ENCODE measurements around the gene CD27. TPM values are rescaled to one million over a fixed set of nuclear protein-coding genes. Genes with fewer than 3 reads are reported as not detected.
A peak's percentile ranks its signal among the peaks of the same experiment; 100 is the strongest.

CD27 gene
- polyA plus RNA-seq, 3 donors, result 0.08 to 1.2 (median 0.88) TPM

DNA sequence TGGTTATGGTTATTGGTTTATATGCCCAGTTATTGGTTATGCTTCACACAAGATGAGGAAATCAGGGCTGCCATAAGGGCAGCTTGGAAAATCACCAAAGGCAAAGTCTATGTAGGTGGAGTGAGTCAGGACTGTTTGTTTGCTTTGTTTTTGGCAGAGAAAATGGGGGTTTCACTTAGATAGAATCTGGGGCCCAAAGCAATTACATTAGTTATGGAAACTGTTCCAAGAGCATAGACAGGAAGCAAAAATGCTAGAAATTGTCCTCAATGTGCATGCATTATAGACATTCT lies 23.5 kb downstream of the CD27 start:
- TF ChIP-seq, protein P1, sequence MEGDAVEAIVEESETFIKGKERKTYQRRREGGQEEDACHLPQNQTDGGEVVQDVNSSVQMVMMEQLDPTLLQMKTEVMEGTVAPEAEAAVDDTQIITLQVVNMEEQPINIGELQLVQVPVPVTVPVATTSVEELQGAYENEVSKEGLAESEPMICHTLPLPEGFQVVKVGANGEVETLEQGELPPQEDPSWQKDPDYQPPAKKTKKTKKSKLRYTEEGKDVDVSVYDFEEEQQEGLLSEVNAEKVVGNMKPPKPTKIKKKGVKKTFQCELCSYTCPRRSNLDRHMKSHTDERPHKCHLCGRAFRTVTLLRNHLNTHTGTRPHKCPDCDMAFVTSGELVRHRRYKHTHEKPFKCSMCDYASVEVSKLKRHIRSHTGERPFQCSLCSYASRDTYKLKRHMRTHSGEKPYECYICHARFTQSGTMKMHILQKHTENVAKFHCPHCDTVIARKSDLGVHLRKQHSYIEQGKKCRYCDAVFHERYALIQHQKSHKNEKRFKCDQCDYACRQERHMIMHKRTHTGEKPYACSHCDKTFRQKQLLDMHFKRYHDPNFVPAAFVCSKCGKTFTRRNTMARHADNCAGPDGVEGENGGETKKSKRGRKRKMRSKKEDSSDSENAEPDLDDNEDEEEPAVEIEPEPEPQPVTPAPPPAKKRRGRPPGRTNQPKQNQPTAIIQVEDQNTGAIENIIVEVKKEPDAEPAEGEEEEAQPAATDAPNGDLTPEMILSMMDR (IDR thresholded peaks at IDR 0.05), result no peak
- DNase-seq, result no peak
- Mint-ChIP-seq H3K4me1 (peaks cover 56% of the 10 kb centered on the region), H3K9me3 (no peaks in the 10 kb centered on the region), H3K4me3 (no peak overlapping the region), H3K27me3 (ENCODE audit: low read depth in 3 of 3) (peaks cover 0 to 2% (median 1%) of the 10 kb centered on the region in 3 donors), H3K27ac (no peak overlapping the region), H3K36me3 (peaks cover 43 to 47% of the 10 kb centered on the region in 2 donors)
- Histone ChIP-seq H3K4me2 (replicated peaks; ENCODE audit: extremely low read depth, low read length, poor library complexity, severe bottlenecking) (no peak overlapping the region), H2AFZ (ENCODE audit: insufficient read depth, low read depth, low read length, poor library complexity, severe bottlenecking) (no peak overlapping the region), H3K9me3 (replicated peaks in 1 of 2; ENCODE audit: control insufficient read depth in 1 of 2, insufficient read depth in 1 of 2, low read length in 2 of 2) (no peaks in the 10 kb centered on the region), H4K20me1 (ENCODE audit: insufficient read depth, low read length) (peaks cover 34% of the 10 kb centered on the region), H3K9ac (ENCODE audit: insufficient read depth, low read length, poor library complexity, severe bottlenecking) (no peak overlapping the region), H3K4me1 (ENCODE audit: control insufficient read depth in 1 of 2, insufficient read depth in 2 of 2, low read length in 2 of 2) (peaks cover 27 to 45% of the 10 kb centered on the region in 2 donors), H3K27me3 (ENCODE audit: control insufficient read depth in 2 of 2, insufficient read depth in 2 of 2, low read length in 2 of 2) (no peaks in the 10 kb centered on the region), H3K79me2 (ENCODE audit: insufficient read depth, low read length) (peaks cover 29% of the 10 kb centered on the region), H3K27ac (ENCODE audit: low read depth in 1 of 2, low read length in 2 of 2) (no peak overlapping the region), H3K4me3 (replicated peaks in 1 of 3; ENCODE audit: low read depth in 2 of 3, low read length in 3 of 3) (no peak overlapping the region), H3K36me3 (replicated peaks in 1 of 2; ENCODE audit: control insufficient read depth in 1 of 2, insufficient read depth in 2 of 2, low read length in 2 of 2) (peaks cover 20 to 35% of the 10 kb centered on the region in 2 donors)
- intact Hi-C loops (cut with micrococcal nuclease), result loop anchor here in 1 of 2 donors (2.0 to 5.0 kb wide), 2 partner anchors 45 to 146 kb away; no protein-coding TSS in a partner anchor

DNA sequence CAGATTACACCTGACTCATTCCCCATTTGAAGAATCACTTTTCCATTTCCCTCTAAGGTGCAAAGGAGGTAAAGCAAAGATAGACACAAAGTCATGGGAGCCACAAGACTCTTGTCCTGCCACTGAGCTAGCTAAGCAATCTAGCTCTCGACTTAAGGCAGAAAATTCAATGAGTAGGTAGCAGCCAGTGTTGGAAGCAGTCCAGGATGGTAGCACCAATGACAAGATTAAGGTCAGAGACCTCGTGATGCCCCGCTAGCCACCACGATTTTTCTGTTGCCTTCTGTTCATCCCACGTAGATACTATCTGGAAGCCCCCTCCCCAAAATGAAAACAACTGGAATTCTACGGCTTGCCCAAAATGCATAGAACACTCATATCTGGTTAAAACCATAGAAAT lies 24.3 kb downstream of the CD27 start:
- Histone ChIP-seq H3K4me1 (ENCODE audit: control insufficient read depth in 1 of 2, insufficient read depth in 2 of 2, low read length in 2 of 2) (peaks cover 19 to 36% of the 10 kb centered on the region in 2 donors), H3K27me3 (ENCODE audit: control insufficient read depth in 2 of 2, insufficient read depth in 2 of 2, low read length in 2 of 2) (no peaks in the 10 kb centered on the region), H3K27ac (ENCODE audit: low read depth in 1 of 2, low read length in 2 of 2) (no peak overlapping the region), H4K20me1 (ENCODE audit: insufficient read depth, low read length) (peaks cover 34% of the 10 kb centered on the region), H3K79me2 (ENCODE audit: insufficient read depth, low read length) (peaks cover 29% of the 10 kb centered on the region), H3K9ac (ENCODE audit: insufficient read depth, low read length, poor library complexity, severe bottlenecking) (no peak overlapping the region), H3K36me3 (replicated peaks in 1 of 2; ENCODE audit: control insufficient read depth in 1 of 2, insufficient read depth in 2 of 2, low read length in 2 of 2) (peaks cover 16 to 26% of the 10 kb centered on the region in 2 donors), H2AFZ (ENCODE audit: insufficient read depth, low read depth, low read length, poor library complexity, severe bottlenecking) (no peak overlapping the region), H3K4me3 (replicated peaks in 1 of 3; ENCODE audit: low read depth in 2 of 3, low read length in 3 of 3) (peak overlapping the region in 1 of 3 experiments; percentile 86), H3K9me3 (replicated peaks in 1 of 2; ENCODE audit: control insufficient read depth in 1 of 2, insufficient read depth in 1 of 2, low read length in 2 of 2) (no peaks in the 10 kb centered on the region), H3K4me2 (replicated peaks; ENCODE audit: extremely low read depth, low read length, poor library complexity, severe bottlenecking) (peak overlapping the region; percentile 94)
- TF ChIP-seq, protein P1 (IDR thresholded peaks at IDR 0.05), result no peak
- Mint-ChIP-seq H3K9me3 (no peaks in the 10 kb centered on the region), H3K27me3 (ENCODE audit: low read depth in 3 of 3) (peaks cover 0 to 2% (median 1%) of the 10 kb centered on the region in 3 donors), H3K4me3 (peak overlapping the region in 1 of 2 donors; percentile 90), H3K27ac (no peak overlapping the region), H3K4me1 (peaks cover 50% of the 10 kb centered on the region), H3K36me3 (peaks cover 35 to 38% of the 10 kb centered on the region in 2 donors)
- 91% methylated on average over 5 of the region's 6 CpGs for WGBS (ENCODE audit: insufficient coverage)
- intact Hi-C loops (cut with micrococcal nuclease), result loop anchor here in 1 of 2 donors (2.0 to 5.0 kb wide), 2 partner anchors 46 to 147 kb away; no protein-coding TSS in a partner anchor
- no peak for DNase-seq
